VCaP (cell line): ENCODE measurements around the gene SNX33.
A peak's percentile ranks its signal among the peaks of the same experiment; 100 is the strongest.
"Not testable (repeated sequence)": the region's sequence is repeated elsewhere in the genome, so short reads cannot be mapped to it uniquely, and the experiment has no call there.

Source experiments
- H3K27ac ChIP-seq: fragments of 450-650 bp; 2 replicates; pipeline ENCODE4 v1.5.1; 2017
- TF ChIP-seq, protein P1 (sequence below): fragments of 450-650 bp; conservative IDR thresholded peaks from 2 replicates; pipeline ENCODE4 v1.5.1; 2017; ENCODE audit warnings: mild to moderate bottlenecking, moderate library complexity

Gene SNX33

DNA sequence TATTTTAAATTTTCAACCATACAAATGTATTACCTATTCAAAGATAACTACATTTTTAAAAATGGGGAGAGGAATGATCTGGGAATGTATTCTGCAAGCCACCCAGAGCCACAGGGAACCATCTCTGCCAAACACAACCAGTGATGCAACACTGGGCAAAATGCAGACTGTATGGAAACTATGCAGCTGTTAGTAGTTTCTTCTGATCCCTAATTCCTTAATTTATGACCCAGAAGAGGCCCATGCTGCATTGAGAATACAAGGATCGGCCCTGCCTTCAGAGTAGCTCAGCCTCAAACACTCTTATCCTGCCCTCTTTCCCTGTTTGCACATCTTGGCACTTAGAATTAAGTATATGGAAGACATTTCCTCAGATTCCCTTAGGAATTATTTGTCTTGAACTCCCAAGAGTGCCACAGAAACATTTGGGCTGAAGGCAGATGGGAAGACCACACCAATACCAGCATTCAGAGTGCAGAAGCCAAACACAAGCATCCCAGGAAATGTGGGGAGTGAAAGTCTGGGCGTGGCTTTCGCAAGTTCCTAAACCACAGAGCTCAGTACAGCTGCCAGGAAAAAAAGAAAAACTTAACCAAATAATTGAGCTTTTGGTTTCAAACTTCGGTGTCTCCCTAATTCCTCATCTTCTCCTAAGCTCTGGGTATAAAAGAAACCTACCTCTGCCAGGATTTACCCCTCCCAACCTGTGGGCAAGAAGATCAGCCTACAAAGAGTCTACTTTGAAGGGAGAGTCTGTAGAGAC lies 27.5 kb upstream of the SNX33 start:
- TF ChIP-seq, protein P1, sequence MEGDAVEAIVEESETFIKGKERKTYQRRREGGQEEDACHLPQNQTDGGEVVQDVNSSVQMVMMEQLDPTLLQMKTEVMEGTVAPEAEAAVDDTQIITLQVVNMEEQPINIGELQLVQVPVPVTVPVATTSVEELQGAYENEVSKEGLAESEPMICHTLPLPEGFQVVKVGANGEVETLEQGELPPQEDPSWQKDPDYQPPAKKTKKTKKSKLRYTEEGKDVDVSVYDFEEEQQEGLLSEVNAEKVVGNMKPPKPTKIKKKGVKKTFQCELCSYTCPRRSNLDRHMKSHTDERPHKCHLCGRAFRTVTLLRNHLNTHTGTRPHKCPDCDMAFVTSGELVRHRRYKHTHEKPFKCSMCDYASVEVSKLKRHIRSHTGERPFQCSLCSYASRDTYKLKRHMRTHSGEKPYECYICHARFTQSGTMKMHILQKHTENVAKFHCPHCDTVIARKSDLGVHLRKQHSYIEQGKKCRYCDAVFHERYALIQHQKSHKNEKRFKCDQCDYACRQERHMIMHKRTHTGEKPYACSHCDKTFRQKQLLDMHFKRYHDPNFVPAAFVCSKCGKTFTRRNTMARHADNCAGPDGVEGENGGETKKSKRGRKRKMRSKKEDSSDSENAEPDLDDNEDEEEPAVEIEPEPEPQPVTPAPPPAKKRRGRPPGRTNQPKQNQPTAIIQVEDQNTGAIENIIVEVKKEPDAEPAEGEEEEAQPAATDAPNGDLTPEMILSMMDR, result no peak
- H3K27ac ChIP-seq, result no peak overlapping the region

DNA sequence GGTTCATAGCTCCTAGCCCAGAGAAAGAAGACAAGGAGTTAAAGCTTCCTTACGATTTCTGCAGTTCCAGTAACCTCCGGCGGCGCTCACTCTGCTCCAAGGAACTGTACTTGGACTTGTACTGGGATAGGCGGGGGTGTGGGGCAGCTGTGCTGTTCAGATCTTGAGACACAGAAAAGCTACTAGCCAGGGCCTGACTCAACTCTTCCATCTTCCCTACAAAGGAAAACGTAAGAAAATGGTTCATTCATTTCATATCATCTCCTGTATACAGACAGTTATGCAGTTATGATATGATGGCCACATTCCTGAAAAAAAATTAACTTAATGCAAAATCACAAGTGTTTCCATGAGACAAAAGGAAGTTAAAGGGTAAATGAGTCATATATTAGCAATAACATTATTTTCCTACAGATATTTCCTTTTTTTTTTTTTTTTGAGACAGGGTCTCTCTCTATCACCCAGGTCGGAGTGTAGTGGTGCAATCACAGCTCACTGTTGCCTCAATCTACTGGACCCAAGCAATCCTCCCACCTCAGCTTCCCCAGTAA lies 26.8 kb upstream of the SNX33 start:
- TF ChIP-seq, protein P1, result no peak
- no peak overlapping the region for H3K27ac ChIP-seq

DNA sequence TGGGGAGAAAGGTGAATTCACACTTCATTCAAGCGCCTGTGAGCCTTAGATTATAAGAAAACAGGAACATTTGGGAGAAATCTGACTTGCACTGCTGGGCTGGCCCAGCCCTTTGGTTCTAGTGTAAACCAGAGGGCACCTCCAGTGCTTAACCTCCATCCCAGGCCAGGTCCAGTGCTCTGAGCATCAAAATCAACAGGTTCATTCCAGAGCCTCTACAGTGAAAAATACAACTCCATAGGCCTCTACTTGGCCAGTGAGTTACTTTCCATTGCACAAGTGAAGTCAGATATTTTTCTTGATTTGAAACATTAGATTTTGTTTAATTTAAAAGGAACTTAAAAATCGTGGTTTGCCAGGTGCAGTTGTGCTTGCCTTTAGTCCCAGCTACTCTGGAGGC lies 25.2 kb upstream of the SNX33 start:
- H3K27ac ChIP-seq, result no peak overlapping the region
- TF ChIP-seq, protein P1, result no peak

DNA sequence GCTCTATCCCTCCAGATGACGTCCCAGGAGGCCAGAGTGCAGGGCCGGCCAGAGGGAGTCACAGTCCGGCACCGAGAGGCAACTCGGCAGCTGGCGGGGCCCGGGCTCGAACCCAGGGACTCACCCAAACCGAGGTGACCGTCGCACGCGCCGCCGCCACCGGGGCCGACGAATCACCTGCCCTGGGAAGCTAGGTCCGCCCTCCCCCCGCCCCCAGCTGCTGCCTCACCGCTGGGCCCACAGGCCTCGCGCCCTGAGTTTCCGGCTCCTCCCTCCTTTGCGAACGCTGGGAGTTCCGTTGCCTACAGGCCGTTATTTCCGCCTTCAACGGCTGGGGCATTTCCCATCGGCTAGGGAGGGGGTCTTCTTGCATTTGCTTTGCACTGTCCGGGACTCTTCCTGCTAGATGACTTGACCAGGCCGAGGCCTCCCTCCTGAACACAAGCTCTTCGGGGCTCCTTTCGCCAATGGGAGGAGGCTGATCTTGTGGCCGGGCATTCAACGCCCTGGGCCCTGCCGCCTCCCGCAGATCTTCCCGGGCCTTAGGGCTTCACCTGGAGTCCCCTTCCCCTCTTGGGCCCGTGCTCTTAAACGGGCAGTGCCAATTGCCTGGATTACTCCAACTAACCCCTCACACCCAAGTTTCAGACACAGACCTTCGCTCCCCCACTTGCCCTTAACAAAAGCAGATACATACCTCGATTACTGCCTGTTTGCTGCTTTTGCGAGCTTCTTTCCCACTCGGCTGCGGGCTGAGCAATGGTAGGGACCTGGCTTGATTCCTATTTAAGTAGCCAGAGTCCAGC lies 22.0 kb upstream of the SNX33 start, which contains the start of gene SNUPN:
Gene SNUPN (minus strand): TSS at position 184 of the 806 bp plus-strand sequence. CDS start 4,674 bp downstream, outside the sequence.
- TF ChIP-seq, protein P1, result no peak
- H3K27ac ChIP-seq, result peak within 1 kb of the TSS; percentile 66

DNA sequence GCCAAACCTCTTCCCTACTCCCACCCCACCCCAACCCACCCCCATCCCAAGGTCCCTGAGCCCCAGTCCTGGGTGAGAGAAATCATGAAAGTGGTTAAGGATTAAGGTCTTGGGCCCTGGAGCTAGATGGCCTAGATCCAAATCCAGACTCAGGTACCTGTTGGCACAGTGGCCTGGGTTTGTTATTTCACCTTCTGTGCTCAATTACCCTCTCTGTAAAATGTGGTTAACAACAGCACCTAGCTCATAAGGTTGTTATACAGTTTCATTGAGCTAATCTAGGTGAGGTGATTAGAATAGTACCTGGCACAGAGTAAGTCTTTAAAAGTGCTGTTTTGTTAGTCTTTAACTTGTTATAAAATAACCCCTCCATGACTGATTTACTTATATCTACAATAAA lies 15.8 kb upstream of the SNX33 start:
- peak overlapping the region; percentile 31 for H3K27ac ChIP-seq
- TF ChIP-seq, protein P1, result no peak

DNA sequence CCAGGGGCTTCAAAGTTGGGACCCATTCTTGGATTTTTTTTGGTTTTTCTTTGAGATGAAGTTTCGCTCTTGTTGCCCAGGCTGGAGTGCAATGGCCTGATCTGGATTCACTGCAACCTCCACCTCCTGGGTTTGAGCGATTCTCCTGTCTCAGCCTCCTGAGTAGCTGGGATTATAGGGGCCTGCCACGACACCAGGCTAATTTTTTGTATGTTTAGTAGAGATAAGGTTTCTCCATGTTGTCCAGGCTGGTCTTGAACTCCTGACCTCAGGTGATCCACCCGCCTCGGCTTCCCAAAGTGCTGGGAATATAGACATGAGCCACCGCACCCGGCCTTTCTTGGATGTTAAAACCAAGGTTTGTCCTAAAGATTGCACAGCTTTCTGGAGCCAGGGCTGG lies 13.8 kb upstream of the SNX33 start:
- H3K27ac ChIP-seq, result not testable (repeated sequence)

DNA sequence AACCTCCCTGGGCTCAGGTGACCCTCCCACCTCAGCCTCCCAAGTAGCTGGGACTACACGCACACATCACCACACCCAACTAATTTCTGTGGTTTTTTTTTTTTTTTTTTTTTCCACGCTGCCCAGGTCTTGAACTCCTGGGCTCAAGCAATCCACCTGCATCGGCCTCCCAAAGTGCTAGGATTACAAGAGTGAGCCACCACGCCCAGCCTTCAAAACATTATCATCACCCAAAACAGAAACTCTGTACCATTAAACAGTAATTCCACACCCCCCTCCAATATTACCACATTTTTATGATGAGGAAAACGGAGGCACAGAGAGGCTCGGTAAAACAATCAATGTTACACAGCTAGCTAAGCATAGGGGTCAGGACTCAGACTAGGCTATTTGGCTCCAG lies 11.7 kb upstream of the SNX33 start:
- TF ChIP-seq, protein P1, result no peak
- no peak overlapping the region for H3K27ac ChIP-seq
